GM18508 (cell line): ENCODE data around the gene ZNF74.
"Not testable (repeated sequence)": the region's sequence is repeated elsewhere in the genome, so short reads cannot be mapped to it uniquely, and the experiment has no call there.

Experiments used
- ATAC-seq: cut with Tn5 transposase; IDR thresholded peaks from one replicate; pipeline ENCODE4 v1.9.1; 2021; ENCODE audit warnings: moderate number of reproducible peaks; ENCODE audit not compliant: insufficient read depth, unreplicated experiment

ZNF74 gene

DNA sequence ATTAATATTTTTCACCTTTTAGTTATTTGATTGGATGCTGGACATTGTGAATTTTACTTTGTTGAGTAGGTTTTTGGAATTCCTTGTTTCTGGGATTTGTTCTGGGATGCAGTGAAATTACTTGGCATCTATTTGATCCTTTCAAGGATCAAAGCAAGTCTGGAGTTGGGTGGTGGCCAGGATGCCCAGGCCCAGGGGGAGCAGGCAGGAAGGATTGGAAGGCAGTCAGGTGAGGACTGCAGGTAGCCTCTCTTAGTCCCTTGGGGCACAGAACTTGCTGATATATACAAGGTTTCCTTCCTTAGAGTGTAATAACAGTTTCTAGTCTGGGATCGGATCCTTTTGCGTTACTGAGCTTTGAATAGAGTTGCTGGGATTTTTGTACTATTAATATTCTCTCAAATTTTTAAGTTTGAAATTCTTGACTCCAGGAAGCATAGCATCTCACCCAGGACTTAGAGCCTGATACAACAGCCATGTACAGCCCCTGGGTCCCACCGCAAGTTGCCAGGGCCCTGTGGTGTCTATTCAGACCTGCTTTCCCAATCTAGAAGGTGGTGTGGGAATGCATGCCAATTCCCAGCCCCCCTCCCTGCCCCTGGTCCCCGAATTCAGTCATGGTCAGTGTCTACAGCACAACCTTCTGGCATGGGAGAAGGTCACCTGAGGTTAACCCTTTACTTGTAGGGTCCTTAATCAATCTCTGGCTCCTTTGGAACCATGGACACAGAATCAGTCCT lies 6.1 kb downstream of the ZNF74 start:
- no peak for ATAC-seq

DNA sequence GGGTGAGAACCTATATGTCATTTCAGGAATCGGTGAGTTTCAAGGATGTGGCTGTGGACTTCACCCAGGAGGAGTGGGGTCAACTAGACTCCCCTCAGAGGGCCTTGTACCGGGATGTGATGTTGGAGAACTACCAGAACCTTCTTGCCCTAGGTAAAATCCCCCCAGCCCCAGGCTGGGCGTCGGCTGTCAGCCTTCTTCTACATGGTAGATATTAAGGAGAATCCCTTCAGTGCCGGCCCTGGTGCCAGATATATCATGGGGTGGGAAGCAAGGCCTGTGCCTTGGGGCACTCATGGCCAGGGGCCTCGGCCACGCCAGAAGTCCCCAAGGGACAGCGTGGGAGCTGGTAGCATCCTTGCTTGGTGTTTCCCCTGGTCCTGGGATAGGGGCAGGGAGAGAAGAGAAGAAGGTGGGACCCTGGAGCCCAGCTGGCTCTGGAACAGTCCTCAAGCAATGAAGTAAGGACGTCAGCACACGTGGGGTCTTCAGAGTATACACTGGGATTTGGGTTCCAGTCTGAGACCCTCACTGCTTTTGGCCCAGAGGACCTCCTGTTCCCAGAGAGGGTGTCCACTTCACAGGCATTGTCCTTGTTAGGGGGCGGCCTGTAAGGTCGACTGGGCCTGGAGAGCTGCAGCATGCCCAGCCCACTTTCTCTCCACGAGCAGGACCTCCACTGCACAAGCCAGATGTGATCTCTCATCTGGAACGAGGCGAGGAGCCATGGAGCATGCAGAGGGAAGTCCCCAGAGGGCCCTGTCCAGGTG lies 6.8 kb downstream of the ZNF74 start:
- no peak for ATAC-seq

DNA sequence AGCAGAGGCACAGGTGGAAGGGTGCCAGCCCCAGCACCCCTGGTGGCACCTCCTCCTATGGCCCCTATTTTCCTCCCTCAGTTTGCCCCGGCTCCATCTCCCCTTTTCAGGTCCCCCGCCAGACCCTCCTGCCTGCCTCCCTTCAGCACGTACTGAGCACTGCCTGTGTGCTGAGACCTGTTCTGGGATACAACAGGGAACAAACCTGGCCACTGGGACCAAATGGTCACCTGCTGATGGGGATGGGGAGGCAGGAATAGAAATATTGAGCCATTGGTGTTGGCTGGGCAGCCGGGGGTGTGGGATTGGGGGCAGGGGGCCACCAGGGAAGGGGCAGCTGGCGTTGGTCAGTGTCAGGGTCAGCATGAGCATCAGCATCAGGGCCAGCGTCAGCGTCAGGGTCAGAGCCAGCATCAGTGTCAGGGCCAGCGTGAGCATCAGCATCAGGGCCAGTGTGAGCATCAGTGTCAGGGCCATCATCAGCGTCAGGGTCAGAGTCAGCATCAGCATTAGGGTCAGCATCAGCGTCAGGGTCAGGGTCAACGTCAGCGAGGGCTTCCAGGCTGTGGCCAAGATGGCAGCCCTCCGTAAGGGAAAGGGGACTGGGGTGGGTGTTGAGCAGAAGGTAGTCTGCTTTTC lies 7.5 kb downstream of the ZNF74 start:
- ATAC-seq = no peak

DNA sequence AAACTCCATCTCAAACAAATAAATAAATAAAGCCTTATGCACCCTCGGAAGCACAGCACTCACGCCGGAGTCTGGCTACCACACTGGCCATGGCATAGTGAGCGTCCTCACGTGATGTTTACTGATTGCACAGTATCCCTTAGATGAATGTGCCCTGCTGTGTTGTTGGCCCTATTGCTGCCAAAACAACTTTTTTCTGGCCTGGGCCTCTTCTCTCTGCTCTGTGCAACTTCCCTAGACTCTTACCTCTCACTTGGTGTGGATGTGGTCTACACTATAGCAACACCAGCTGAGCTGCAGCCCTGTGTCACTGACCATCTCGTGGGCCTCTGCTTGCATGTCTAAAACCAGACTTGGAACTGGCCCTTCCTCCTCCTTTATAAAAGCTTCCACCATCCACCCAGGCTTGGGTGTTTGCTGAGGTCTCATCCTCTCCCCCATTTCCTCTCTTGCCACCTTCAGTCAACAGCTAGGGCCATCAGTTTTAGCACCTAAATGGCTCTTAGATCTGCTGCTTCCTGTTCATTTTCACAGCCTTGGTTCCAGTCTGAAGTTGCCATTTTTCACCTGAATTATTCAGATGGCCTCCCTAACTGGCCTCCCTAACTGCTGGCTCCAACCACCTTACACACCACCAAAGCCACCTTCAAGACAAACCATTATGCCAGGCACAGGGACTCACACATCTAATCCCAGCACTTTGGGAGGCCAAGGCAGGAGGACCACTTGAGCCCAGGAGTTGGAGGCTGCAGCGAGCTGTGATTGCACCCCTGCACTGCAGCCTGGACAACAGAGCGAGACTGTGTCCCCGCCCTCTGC lies 9.2 kb downstream of the ZNF74 start:
- no peak for ATAC-seq

DNA sequence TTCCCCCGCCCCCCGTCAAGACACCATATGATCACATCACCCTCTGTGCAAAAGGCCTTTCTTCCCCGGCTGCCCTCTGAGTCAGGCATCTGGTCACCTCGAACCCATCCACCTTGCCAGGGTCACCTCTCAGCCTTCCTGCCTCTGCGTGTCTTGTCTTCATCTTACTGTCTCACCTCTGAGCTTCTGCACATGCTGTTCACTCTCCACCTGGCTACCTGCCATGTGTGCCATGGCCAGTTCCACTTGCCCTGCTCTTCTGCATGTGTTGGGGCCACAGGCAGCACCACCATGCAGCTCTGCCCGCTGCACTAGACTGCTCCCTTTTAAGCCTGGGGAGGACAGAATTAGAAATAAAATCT lies 9.8 kb downstream of the ZNF74 start:
- no peak for ATAC-seq

DNA sequence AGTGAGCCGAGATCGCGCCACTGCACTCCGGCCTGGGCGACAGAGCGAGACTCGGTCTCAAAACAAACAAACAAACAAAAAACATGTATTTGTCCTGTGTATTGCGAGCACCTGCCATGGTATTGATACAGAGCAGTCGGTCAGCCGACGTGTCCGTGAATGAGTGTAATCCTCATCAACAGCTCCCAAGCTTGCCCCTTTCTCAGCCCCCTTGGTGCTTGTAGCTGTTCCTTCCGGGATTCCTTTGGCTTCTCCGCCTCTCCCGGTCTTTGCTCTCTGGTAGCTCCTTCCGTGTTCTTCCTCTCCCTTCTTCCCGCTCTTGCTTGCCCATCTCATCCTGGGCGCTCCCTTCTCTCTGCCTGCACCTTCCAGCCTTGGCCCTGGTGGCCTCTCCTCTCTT lies 10.9 kb downstream of the ZNF74 start:
- no peak for ATAC-seq

DNA sequence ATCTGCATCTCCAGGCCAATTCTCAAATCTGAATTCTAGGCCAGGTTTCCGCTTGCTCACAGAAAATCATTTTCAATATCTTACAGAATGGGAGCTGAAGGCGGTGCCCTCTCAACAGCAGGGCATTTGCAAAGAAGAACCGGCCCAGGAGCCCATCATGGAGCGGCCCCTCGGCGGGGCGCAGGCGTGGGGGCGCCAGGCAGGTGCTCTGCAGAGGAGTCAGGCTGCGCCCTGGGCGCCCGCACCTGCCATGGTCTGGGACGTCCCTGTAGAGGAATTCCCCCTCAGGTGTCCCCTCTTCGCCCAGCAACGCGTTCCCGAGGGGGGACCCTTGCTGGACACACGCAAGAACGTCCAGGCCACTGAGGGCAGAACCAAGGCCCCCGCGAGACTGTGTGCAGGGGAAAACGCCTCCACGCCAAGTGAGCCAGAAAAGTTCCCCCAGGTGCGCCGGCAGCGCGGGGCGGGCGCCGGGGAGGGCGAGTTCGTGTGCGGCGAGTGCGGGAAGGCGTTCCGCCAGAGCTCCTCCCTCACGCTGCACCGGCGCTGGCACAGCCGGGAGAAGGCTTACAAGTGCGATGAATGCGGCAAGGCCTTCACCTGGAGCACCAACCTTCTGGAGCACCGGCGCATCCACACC lies 11.5 kb downstream of the ZNF74 start:
- ATAC-seq = no peak

DNA sequence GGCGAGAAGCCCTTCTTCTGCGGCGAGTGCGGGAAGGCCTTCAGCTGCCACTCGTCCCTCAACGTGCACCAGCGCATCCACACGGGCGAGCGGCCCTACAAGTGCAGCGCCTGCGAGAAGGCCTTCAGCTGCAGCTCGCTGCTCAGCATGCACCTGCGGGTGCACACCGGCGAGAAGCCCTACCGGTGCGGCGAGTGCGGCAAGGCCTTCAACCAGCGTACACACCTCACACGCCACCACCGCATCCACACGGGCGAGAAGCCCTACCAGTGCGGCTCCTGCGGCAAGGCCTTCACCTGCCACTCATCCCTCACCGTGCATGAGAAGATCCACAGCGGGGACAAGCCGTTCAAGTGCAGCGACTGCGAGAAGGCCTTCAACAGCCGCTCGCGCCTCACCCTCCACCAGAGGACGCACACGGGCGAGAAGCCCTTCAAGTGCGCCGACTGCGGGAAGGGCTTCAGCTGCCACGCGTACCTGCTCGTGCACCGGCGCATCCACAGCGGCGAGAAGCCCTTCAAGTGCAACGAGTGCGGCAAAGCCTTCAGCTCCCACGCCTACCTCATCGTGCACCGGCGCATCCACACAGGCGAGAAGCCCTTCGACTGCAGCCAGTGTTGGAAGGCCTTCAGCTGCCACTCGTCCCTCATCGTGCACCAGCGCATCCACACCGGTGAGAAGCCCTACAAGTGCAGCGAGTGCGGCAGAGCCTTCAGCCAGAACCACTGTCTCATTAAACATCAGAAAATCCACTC lies 12.2 kb downstream of the ZNF74 start:
- no peak for ATAC-seq

DNA sequence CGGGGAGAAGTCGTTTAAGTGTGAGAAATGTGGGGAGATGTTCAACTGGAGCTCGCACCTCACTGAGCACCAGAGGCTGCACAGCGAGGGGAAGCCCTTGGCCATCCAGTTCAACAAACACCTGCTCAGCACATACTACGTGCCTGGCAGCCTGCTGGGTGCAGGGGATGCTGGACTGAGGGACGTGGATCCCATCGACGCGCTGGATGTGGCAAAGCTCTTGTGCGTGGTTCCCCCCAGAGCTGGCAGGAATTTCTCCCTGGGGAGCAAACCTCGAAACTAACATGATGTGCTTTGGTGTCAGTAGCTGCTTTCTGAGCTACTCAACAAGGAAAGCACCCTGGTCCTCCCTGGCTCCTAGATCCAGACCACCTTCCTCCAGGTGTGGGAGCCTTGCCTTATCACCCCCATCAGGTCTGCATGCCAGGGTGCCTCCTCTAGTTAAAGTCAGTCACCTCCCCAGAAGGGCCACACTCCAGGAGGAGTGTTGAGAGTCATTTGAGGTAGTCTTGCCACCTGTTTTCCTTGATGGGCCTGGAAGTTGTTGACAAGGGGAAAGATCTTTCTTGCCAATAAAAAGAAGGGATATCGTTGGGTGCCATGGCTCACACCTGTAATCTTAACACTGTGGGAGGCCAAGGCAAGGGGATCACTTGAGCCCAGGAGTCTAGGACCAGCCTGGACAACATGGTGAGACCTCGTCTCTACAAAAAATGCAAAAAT lies 12.9 kb downstream of the ZNF74 start:
- ATAC-seq = no peak

DNA sequence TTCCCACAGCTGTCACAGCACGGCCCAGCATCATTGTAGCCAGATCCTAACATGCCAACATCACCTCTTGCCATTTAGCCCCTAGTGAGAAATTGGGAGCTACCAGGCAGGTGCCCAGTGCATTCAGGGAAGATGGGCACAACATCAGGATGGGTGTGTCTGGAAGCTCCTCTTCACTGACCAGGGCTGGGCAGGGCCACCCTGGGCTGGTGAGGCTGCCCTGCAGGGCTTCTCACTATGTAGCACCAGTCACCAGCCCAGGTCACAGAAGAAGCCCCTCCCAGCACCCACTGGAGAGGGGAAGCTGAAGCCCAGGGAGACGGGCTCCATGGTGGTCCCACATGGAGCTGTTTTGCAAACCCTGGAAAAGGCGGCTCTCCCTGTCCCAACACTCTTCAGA lies 13.9 kb downstream of the ZNF74 start:
- ATAC-seq = no peak

DNA sequence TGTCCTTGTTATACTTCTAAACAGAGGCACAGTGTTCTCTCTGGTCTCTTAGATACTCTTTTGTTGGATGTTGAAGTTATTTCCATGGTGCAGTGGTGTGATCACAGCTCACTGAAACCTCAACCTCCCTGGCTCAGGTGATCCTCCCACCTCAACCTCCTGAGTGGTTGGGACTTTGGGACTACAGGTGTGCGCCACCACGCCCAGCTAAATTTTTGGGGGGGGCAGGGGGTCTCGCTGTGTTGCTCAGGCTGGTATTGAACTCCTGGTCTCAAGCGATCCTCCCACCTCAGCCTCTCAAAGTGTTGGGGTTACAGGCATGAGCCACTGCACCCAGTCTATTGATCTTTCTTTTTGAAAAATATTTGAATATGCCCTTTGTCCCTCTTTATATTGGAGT lies 14.9 kb downstream of the ZNF74 start:
- no peak for ATAC-seq

DNA sequence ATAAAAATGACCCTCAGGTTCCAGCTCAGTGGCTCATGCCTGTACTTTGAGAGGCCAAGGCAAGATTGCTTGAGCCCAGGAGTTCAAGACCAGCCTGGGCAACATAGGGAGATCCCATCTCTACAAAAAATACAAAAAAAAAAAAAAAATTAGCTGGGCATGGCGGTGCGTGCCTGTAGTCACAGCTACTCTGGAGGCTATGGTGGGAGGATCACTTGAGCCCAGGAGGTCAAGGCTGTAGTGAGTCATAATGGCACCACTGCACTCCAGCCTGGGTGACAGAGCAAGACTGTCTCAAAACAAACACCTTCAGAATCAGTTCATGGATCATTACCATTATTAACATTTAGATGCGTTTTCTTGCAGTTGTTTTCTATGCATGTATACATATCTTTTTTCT lies 15.4 kb downstream of the ZNF74 start:
- ATAC-seq = not testable (repeated sequence)

DNA sequence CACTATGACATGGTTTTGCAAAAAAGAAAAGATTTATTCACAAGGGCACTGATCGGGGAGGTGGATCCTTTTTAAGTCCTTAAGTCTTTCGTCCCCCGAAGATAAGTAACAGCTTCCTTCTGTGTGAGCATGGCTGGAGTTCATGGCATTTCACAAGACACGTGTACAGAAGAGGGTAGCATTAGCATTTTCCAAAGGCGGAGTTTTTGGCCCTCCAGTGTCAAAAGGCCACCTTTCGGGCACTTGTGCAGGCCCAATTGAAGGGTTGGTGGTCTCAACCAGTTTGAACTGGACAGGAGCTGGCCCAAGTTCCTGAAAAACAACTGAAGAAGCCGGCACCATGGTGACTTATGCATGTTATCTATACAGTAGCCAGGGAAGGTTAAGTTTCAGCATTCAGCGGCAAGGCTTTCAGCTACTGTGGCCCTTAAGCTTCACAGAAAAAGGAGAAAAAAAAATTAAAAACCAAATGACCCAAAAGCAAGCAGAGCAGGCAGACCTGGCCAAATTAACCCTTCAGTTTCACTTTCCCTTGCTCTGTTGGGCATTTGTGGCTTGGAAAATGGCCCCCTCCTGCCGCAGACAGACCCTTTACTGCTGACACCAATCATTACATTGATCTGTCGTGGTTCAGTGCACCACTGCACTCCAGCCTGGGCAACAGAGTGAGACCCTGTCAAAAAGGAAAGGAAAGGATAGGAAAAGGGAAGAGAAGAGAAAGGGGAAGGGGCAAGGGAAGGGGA lies 18.7 kb downstream of the ZNF74 start:
- ATAC-seq = no peak

DNA sequence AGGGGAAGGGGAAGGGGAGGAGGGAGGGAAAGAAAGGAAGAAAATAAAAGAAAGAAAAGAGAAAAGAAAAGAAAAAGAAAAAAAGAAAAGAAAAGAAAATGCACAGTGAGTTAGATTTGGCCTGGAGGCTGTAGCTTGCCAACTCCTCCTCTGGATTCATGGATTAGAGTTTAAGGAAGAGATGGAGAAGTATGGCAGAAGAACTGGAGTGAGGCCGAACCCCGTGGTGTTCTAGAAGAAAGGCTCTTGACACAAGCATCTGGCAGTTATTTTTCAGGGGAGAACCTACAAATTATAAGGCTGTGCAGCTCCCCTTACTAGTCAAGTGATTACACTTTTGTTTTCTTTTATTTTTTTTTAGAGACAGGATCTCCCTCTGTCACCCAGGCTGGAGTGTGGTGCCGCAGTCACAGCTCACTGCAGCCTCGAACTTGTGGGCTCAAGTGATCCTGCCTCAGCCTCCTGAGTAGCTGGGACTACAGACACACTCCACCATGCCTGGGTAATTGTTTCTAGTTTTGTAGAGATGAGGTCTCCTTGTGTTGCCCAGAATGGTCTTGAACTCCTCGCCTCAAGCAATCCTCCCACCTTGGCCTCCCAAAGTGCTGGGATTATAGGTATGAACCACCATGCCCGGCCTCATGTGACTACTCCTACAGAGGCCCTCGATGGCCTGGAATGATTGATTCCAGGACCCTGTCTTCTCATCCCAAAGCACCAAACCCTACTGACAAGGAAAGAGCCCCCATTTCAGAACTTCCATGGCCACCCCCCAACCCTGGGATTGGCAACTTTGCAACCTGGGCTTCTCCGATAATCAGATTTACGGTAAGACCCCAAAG lies 19.5 kb downstream of the ZNF74 start:
- ATAC-seq = no peak

DNA sequence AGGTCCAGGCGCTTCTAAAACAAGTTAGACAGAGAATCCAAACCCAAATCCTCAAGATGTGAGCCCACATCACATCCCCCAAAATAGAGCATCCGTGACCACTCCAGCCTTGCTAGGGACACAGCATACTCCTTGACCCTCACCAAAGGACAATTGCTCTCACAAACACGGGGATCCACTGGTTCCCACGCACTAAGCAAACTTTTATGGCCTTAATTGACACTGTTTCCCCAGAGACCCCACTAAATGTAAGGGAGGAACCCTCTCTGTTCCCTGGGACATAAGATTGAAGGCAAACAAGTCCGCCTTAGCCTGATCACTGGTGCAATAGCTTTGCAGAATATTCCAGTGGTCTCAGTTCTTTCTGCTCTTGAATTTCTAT lies 20.1 kb downstream of the ZNF74 start:
- no peak for ATAC-seq

DNA sequence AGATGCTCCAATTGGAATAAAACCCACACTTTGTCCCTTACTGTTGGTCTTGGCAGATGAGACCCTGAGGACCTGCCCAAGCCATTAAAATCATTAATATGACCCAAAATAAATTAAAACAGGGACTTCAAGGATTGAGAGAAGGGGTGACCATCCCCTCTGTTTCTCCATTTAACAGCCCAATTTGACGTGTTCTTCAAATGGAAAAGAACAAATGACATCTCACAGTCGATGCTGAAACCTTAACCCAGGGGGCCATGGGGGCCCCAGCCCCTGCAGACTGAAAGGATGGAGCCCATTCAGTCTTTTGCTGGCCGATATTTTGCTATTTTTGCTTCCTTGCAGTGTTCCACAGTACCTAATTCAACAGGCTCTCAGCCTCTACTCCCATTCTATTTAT lies 20.5 kb downstream of the ZNF74 start:
- no peak for ATAC-seq

DNA sequence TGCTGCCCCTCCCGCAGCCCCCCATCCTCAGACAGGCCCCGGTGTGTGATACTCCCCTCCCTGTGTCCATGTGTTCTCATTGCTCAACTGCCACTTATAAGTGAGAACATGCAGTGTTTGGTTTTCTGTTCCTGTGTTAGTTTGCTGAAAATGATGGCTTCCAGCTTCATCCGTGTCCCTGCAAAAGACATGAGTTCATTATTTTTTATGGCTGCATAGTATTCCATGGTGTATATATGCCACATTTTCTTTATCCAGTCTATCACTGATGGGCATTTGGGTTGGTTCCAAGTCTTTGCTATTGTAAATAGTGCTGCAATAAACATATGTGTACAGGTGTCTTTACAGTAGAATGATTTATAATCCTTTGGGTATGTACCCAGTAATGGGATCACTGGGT lies 21.3 kb downstream of the ZNF74 start:
- not testable (repeated sequence) for ATAC-seq
